Peyer's patch (tissue), 4 donors: ENCODE data around the gene DSN1.

ENCODE experiments used
- POLR2A ChIP-seq, 2 donors: fragments of 450-650 bp; IDR thresholded peaks; one replicate each; pipeline ENCODE4 v1.5.1; 2017; ENCODE audit warnings: antibody characterized with exemption in 2 of 2, mild to moderate bottlenecking in 2 of 2, moderate library complexity in 2 of 2
- TF ChIP-seq, protein P1 (sequence below), 6 experiments: fragments of 450-650 bp in 4 of 6; fragments of 200-600 bp in 2 of 6; sonication (generic) in 1 of 6; IDR thresholded peaks; one replicate each; pipeline ENCODE4 v1.5.1; 2017 to 2019; ENCODE audit warnings: antibody characterized with exemption in 6 of 6, mild to moderate bottlenecking in 3 of 6, moderate library complexity in 1 of 6

DNA sequence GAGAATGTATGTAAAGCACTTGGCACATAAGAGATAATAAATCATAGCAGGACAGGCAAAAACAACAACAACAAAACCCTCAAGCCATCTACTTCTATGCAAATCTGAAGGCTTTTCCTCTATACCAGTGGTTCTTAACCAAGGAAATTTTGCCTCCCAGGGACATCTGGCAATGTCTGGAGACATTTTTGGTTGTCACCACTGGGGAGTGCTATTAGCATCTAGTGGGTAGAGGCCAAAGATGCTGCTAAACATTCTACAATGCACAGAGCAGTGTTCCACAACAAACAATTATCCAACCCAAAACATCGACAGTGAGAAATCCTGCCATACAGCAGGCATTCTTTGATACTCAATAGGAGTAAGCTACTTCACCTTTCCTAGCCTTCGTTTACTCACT, 55.9 kb downstream of the DSN1 start:
- TF ChIP-seq, protein P1, sequence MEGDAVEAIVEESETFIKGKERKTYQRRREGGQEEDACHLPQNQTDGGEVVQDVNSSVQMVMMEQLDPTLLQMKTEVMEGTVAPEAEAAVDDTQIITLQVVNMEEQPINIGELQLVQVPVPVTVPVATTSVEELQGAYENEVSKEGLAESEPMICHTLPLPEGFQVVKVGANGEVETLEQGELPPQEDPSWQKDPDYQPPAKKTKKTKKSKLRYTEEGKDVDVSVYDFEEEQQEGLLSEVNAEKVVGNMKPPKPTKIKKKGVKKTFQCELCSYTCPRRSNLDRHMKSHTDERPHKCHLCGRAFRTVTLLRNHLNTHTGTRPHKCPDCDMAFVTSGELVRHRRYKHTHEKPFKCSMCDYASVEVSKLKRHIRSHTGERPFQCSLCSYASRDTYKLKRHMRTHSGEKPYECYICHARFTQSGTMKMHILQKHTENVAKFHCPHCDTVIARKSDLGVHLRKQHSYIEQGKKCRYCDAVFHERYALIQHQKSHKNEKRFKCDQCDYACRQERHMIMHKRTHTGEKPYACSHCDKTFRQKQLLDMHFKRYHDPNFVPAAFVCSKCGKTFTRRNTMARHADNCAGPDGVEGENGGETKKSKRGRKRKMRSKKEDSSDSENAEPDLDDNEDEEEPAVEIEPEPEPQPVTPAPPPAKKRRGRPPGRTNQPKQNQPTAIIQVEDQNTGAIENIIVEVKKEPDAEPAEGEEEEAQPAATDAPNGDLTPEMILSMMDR (IDR thresholded peaks at IDR 0.05) = peak in 4 of 6 experiments; percentile 27 to 38 (median 34)
- TF ChIP-seq POLR2A (IDR thresholded peaks at IDR 0.05) = no peak
